ENCODE measurements around the gene MAP3K7.

Gene MAP3K7

DNA sequence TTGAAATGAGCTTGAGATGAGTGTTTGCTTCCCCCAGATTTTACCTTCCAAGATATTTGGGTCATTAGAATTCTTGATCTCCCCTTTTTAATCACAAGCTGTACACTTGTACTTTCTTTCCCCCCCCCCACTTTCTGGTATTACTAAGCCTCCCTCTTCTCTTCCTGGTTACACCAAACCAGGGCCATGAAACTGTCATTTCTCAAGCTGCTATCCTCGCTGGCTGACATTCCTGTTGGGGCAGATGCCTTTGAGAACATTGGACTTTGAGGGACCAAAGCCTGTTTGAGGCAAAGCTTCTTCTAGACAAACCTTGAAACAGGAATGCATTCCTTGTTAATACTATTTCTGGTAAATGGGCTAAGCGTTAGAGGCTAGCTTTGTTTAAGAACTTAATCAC is 32.3 kb upstream of the MAP3K7 start:
- no peak overlapping the region for H2AFZ ChIP-seq (ENCODE audit: low read length)
- no peak overlapping the region for H3K9ac ChIP-seq (ENCODE audit: low read length)
- H3K9me3 ChIP-seq (replicated peaks; ENCODE audit: insufficient read depth, low read length), result no peaks in the 10 kb centered on the region
- no peak overlapping the region for H3K4me3 ChIP-seq (ENCODE audit: low read length)
- H3F3A ChIP-seq (ENCODE audit: insufficient read depth, low read length), result no peaks in the 10 kb centered on the region
- no peaks in the 10 kb centered on the region for H3K9me2 ChIP-seq (replicated peaks; ENCODE audit: insufficient read depth, low read length)
- H3K4me1 ChIP-seq (ENCODE audit: low read length), result no peaks in the 10 kb centered on the region
- DNase-seq, result no peak
- TF ChIP-seq EZH2 (optimal IDR thresholded peaks at IDR 0.05; ENCODE audit: low read depth, low read length), result no peak
- no peak for TF ChIP-seq EZH2phosphoT487 (IDR thresholded peaks at IDR 0.05; ENCODE audit: low read length)
- TF ChIP-seq, protein P1, sequence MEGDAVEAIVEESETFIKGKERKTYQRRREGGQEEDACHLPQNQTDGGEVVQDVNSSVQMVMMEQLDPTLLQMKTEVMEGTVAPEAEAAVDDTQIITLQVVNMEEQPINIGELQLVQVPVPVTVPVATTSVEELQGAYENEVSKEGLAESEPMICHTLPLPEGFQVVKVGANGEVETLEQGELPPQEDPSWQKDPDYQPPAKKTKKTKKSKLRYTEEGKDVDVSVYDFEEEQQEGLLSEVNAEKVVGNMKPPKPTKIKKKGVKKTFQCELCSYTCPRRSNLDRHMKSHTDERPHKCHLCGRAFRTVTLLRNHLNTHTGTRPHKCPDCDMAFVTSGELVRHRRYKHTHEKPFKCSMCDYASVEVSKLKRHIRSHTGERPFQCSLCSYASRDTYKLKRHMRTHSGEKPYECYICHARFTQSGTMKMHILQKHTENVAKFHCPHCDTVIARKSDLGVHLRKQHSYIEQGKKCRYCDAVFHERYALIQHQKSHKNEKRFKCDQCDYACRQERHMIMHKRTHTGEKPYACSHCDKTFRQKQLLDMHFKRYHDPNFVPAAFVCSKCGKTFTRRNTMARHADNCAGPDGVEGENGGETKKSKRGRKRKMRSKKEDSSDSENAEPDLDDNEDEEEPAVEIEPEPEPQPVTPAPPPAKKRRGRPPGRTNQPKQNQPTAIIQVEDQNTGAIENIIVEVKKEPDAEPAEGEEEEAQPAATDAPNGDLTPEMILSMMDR (IDR thresholded peaks at IDR 0.05; ENCODE audit: low read length), result no peak
- no peaks in the 10 kb centered on the region for H4K20me1 ChIP-seq (ENCODE audit: insufficient read depth, low read length)
- no peak overlapping the region for H3K4me2 ChIP-seq (ENCODE audit: low read depth, low read length)
- H3K27me3 ChIP-seq (replicated peaks; ENCODE audit: insufficient read depth, low read length), result no peaks in the 10 kb centered on the region
- H3K36me3 ChIP-seq (replicated peaks; ENCODE audit: insufficient read depth, low read length), result no peaks in the 10 kb centered on the region
- H3K27ac ChIP-seq (ENCODE audit: low read length), result no peak overlapping the region
- H3K79me2 ChIP-seq (ENCODE audit: low read length), result no peaks in the 10 kb centered on the region

DNA sequence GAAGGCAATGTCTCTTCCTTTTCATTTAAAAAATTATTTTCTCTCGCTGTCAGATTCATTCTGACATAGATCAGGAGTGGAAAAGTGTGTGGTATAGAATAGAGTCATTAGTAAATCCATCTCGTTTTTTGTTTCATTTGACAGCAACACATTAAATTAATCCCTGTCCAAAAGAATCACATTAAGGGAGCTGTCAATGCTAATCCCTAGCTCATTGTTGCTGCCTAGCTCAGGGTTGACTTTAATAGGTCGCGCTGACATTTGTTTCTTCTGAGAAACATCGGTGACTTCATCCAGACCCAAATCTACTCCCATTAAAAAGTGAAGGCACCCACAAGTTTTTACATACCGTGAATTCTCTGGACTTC is 25.4 kb upstream of the MAP3K7 start:
- Histone ChIP-seq H3K4me1 (ENCODE audit: low read length) (no peaks in the 10 kb centered on the region), H3K27ac (ENCODE audit: low read length) (no peak overlapping the region), H2AFZ (ENCODE audit: low read length) (no peak overlapping the region), H3K9ac (ENCODE audit: low read length) (no peak overlapping the region), H3K36me3 (replicated peaks; ENCODE audit: insufficient read depth, low read length) (no peaks in the 10 kb centered on the region), H3K27me3 (replicated peaks; ENCODE audit: insufficient read depth, low read length) (no peaks in the 10 kb centered on the region), H3K4me3 (ENCODE audit: low read length) (no peak overlapping the region), H4K20me1 (ENCODE audit: insufficient read depth, low read length) (no peaks in the 10 kb centered on the region), H3K79me2 (ENCODE audit: low read length) (no peaks in the 10 kb centered on the region), H3K4me2 (ENCODE audit: low read depth, low read length) (no peak overlapping the region), H3K9me3 (replicated peaks; ENCODE audit: insufficient read depth, low read length) (no peaks in the 10 kb centered on the region), H3F3A (ENCODE audit: insufficient read depth, low read length) (no peaks in the 10 kb centered on the region), H3K9me2 (replicated peaks; ENCODE audit: insufficient read depth, low read length) (no peaks in the 10 kb centered on the region)
- TF ChIP-seq EZH2 (optimal IDR thresholded peaks at IDR 0.05; ENCODE audit: low read depth, low read length) (no peak), EZH2phosphoT487 (IDR thresholded peaks at IDR 0.05; ENCODE audit: low read length) (no peak)
- TF ChIP-seq, protein P1 (IDR thresholded peaks at IDR 0.05; ENCODE audit: low read length), result no peak
- DNase-seq, result no peak

DNA sequence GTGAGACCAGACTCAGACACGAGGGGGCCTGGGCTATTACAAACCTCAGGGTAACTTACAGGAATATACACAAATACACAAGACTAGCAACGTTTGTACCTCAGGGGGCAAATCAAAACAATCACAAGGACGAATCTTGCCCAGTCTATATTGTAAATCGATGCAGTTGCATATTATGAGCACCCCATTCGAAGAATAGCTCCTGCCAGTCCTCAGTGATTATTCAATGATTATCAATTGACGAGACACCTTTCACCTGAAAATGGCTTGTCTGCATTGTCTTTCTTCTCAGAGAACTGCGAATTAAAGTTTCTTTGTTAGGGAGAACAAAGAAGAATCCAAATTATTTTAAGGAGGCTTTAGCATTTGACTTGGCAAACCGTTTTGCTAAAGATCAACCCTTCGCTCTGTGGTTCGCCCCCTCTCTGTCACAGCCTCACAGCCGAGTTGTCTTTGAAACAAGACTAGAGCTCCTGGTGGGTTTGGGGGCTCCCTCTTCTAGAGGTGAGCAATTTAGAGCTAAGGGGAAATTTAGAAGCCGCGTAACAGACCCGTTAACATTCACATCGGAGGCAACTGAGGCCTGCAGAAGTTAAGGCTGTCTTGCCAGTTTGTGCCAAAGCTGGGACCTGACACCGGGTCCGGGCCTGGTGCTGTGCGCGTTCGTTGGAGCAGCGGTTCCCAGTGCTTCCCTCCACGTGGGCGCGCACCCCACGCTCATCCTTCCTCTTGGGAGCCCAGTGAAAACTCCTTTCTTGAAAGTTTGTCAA is 24.9 kb upstream of the MAP3K7 start:
- H3K27me3 ChIP-seq (replicated peaks; ENCODE audit: insufficient read depth, low read length), result no peaks in the 10 kb centered on the region
- no peaks in the 10 kb centered on the region for H3K9me2 ChIP-seq (replicated peaks; ENCODE audit: insufficient read depth, low read length)
- H3K4me2 ChIP-seq (ENCODE audit: low read depth, low read length), result peak overlapping the region; percentile 74
- no peaks in the 10 kb centered on the region for H3F3A ChIP-seq (ENCODE audit: insufficient read depth, low read length)
- DNase-seq, result no peak
- H3K4me1 ChIP-seq (ENCODE audit: low read length), result no peaks in the 10 kb centered on the region
- peak overlapping the region; percentile 72 for H3K4me3 ChIP-seq (ENCODE audit: low read length)
- TF ChIP-seq, protein P1 (IDR thresholded peaks at IDR 0.05; ENCODE audit: low read length), result no peak
- TF ChIP-seq EZH2 (optimal IDR thresholded peaks at IDR 0.05; ENCODE audit: low read depth, low read length) (no peak), EZH2phosphoT487 (IDR thresholded peaks at IDR 0.05; ENCODE audit: low read length) (no peak)
- H3K79me2 ChIP-seq (ENCODE audit: low read length), result no peaks in the 10 kb centered on the region
- H2AFZ ChIP-seq (ENCODE audit: low read length), result peak overlapping the region; percentile 94
- H4K20me1 ChIP-seq (ENCODE audit: insufficient read depth, low read length), result no peaks in the 10 kb centered on the region
- H3K9me3 ChIP-seq (replicated peaks; ENCODE audit: insufficient read depth, low read length), result no peaks in the 10 kb centered on the region
- H3K36me3 ChIP-seq (replicated peaks; ENCODE audit: insufficient read depth, low read length), result no peaks in the 10 kb centered on the region
- H3K9ac ChIP-seq (ENCODE audit: low read length), result no peak overlapping the region
- H3K27ac ChIP-seq (ENCODE audit: low read length), result no peak overlapping the region

All from MM.1S (cell line).